ENCODE measurements around the gene TMTC2. TPM values are rescaled to one million over a fixed set of nuclear protein-coding genes. Genes with fewer than 3 reads are reported as not detected.

Gene TMTC2
- total RNA-seq, 1 donor from 2014 or later = 99.3 TPM

GRCh38 chr12:82883394-82884355 is 197.0 kb downstream of the TMTC2 start:
- H3K27ac Mint-ChIP-seq (ENCODE audit: unreplicated experiment) = no peak overlapping the region
- no peaks in the 10 kb centered on the region for H3K36me3 Mint-ChIP-seq (ENCODE audit: unreplicated experiment)
- peaks cover 4% of the 10 kb centered on the region for H3K9me3 Mint-ChIP-seq (ENCODE audit: unreplicated experiment)
- no peaks in the 10 kb centered on the region for H3K27me3 Mint-ChIP-seq (ENCODE audit: unreplicated experiment)
- no peak overlapping the region for H3K4me3 Mint-ChIP-seq (ENCODE audit: unreplicated experiment)
- peaks cover 10% of the 10 kb centered on the region for H3K4me1 Mint-ChIP-seq (ENCODE audit: low read depth, unreplicated experiment)
- DNase-seq = no peak
- no peak for TF ChIP-seq CTCF (IDR thresholded peaks at IDR 0.05; ENCODE audit: partially characterized antibody, unreplicated experiment)

GRCh38 chr12:82886671-82887340 is 200.1 kb downstream of the TMTC2 start:
- no peak for DNase-seq
- peaks cover 2% of the 10 kb centered on the region for H3K9me3 Mint-ChIP-seq (ENCODE audit: unreplicated experiment)
- H3K4me1 Mint-ChIP-seq (ENCODE audit: low read depth, unreplicated experiment) = peaks cover 8% of the 10 kb centered on the region
- no peak for TF ChIP-seq CTCF (IDR thresholded peaks at IDR 0.05; ENCODE audit: partially characterized antibody, unreplicated experiment)
- no peak overlapping the region for H3K4me3 Mint-ChIP-seq (ENCODE audit: unreplicated experiment)
- H3K36me3 Mint-ChIP-seq (ENCODE audit: unreplicated experiment) = no peaks in the 10 kb centered on the region
- H3K27me3 Mint-ChIP-seq (ENCODE audit: unreplicated experiment) = no peaks in the 10 kb centered on the region
- H3K27ac Mint-ChIP-seq (ENCODE audit: unreplicated experiment) = no peak overlapping the region

GRCh38 chr12:82893896-82894295 is 207.2 kb downstream of the TMTC2 start:
- H3K9me3 Mint-ChIP-seq (ENCODE audit: unreplicated experiment) = peaks cover 5% of the 10 kb centered on the region
- no peak overlapping the region for H3K4me3 Mint-ChIP-seq (ENCODE audit: unreplicated experiment)
- no peaks in the 10 kb centered on the region for H3K36me3 Mint-ChIP-seq (ENCODE audit: unreplicated experiment)
- no peak overlapping the region for H3K27ac Mint-ChIP-seq (ENCODE audit: unreplicated experiment)
- no peak for TF ChIP-seq CTCF (IDR thresholded peaks at IDR 0.05; ENCODE audit: partially characterized antibody, unreplicated experiment)
- peaks cover 3% of the 10 kb centered on the region for H3K4me1 Mint-ChIP-seq (ENCODE audit: low read depth, unreplicated experiment)
- no peak for DNase-seq
- H3K27me3 Mint-ChIP-seq (ENCODE audit: unreplicated experiment) = peaks cover 8% of the 10 kb centered on the region

GRCh38 chr12:82896277-82896676 is 209.6 kb downstream of the TMTC2 start:
- TF ChIP-seq CTCF (IDR thresholded peaks at IDR 0.05; ENCODE audit: partially characterized antibody, unreplicated experiment) = no peak
- no peak overlapping the region for H3K27ac Mint-ChIP-seq (ENCODE audit: unreplicated experiment)

GRCh38 chr12:82896979-82897378 is 210.3 kb downstream of the TMTC2 start:
- Mint-ChIP-seq H3K9me3 (ENCODE audit: unreplicated experiment) (peaks cover 5% of the 10 kb centered on the region), H3K4me3 (ENCODE audit: unreplicated experiment) (no peak overlapping the region), H3K4me1 (ENCODE audit: low read depth, unreplicated experiment) (peaks cover 6% of the 10 kb centered on the region), H3K36me3 (ENCODE audit: unreplicated experiment) (no peaks in the 10 kb centered on the region), H3K27ac (ENCODE audit: unreplicated experiment) (no peak overlapping the region), H3K27me3 (ENCODE audit: unreplicated experiment) (peaks cover 8% of the 10 kb centered on the region)
- no peak for TF ChIP-seq CTCF (IDR thresholded peaks at IDR 0.05; ENCODE audit: partially characterized antibody, unreplicated experiment)
- no peak for DNase-seq

More at GRCh38 chr12:82896277-82896676, 209.6 kb downstream of the TMTC2 start:
- Mint-ChIP-seq H3K36me3 (ENCODE audit: unreplicated experiment) (no peaks in the 10 kb centered on the region), H3K4me1 (ENCODE audit: low read depth, unreplicated experiment) (peaks cover 3% of the 10 kb centered on the region), H3K4me3 (ENCODE audit: unreplicated experiment) (no peak overlapping the region), H3K9me3 (ENCODE audit: unreplicated experiment) (peaks cover 5% of the 10 kb centered on the region), H3K27me3 (ENCODE audit: unreplicated experiment) (peaks cover 8% of the 10 kb centered on the region)
- DNase-seq = no peak

Data from glutamatergic neuron (in vitro differentiated cells).